Measurements from ENCODE around the gene PDLIM3. TPM values are rescaled to one million over a fixed set of nuclear protein-coding genes. Genes with fewer than 3 reads are reported as not detected.

The PDLIM3 gene
- total and polyA plus RNA-seq, 2 experiments from 2014 or later = 10.0 to 29.3 TPM

- 66% methylated on average over 4 of the region's 4 CpGs for WGBS (ENCODE audit: low lambda C conversion rate, missing lambda C conversion rate)
- no peak overlapping the region for H3K4me2 ChIP-seq
- no peak overlapping the region for H2AFZ ChIP-seq
- no peak overlapping the region for H3K4me3 ChIP-seq
- DNase-seq (ENCODE audit: low spot score) = no peak
- H4K20me1 ChIP-seq (ENCODE audit: insufficient read depth, poor library complexity, severe bottlenecking) = no peaks in the 10 kb centered on the region
- H3K36me3 ChIP-seq (replicated peaks; ENCODE audit: insufficient read depth, low read depth) = no peaks in the 10 kb centered on the region
- no peaks in the 10 kb centered on the region for H3K9me2 ChIP-seq (replicated peaks; ENCODE audit: insufficient read depth)
- TF ChIP-seq EZH2 (IDR thresholded peaks at IDR 0.05; ENCODE audit: borderline replicate concordance) (no peak), CTCF (IDR thresholded peaks at IDR 0.05; ENCODE audit: poor library complexity) (no peak), EZH2phosphoT487 (IDR thresholded peaks at IDR 0.05; ENCODE audit: low read depth, severe bottlenecking, unreplicated experiment) (no peak)
- no peaks in the 10 kb centered on the region for H3K9me3 ChIP-seq (ENCODE audit: low read depth)
- H3K4me1 ChIP-seq (ENCODE audit: insufficient read depth) = peaks cover 14% of the 10 kb centered on the region
- no peak overlapping the region for H3K27ac ChIP-seq
- H3K79me2 ChIP-seq = no peaks in the 10 kb centered on the region
- H3K27me3 ChIP-seq = peaks cover 5% of the 10 kb centered on the region
These were observed 68.2 kb downstream of the PDLIM3 start for GRCh38 chr4:185467101-185467500.

GRCh38 chr4:185465707-185466106 is 69.6 kb downstream of the PDLIM3 start:
- Histone ChIP-seq H3K4me3 (no peak overlapping the region), H3K9me2 (replicated peaks; ENCODE audit: insufficient read depth) (no peaks in the 10 kb centered on the region), H3K27ac (peak overlapping the region; percentile 9), H3K4me2 (no peak overlapping the region), H2AFZ (no peak overlapping the region), H3K36me3 (replicated peaks; ENCODE audit: insufficient read depth, low read depth) (no peaks in the 10 kb centered on the region), H3K4me1 (ENCODE audit: insufficient read depth) (peaks cover 14% of the 10 kb centered on the region), H4K20me1 (ENCODE audit: insufficient read depth, poor library complexity, severe bottlenecking) (no peaks in the 10 kb centered on the region), H3K27me3 (peaks cover 5% of the 10 kb centered on the region), H3K79me2 (no peaks in the 10 kb centered on the region), H3K9me3 (ENCODE audit: low read depth) (no peaks in the 10 kb centered on the region)
- TF ChIP-seq CTCF (IDR thresholded peaks at IDR 0.05; ENCODE audit: poor library complexity) = no peak
- no peak for TF ChIP-seq EZH2 (IDR thresholded peaks at IDR 0.05; ENCODE audit: borderline replicate concordance)
- no peak for TF ChIP-seq EZH2phosphoT487 (IDR thresholded peaks at IDR 0.05; ENCODE audit: low read depth, severe bottlenecking, unreplicated experiment)
- DNase-seq (ENCODE audit: low spot score) = no peak
- WGBS (ENCODE audit: low lambda C conversion rate, missing lambda C conversion rate) = 86% methylated on average over 3 of the region's 3 CpGs

- no peak overlapping the region for H2AFZ ChIP-seq
- no peak for DNase-seq (ENCODE audit: low spot score)
- H4K20me1 ChIP-seq (ENCODE audit: insufficient read depth, poor library complexity, severe bottlenecking) = no peaks in the 10 kb centered on the region
- H3K9me2 ChIP-seq (replicated peaks; ENCODE audit: insufficient read depth) = no peaks in the 10 kb centered on the region
- TF ChIP-seq CTCF (IDR thresholded peaks at IDR 0.05; ENCODE audit: poor library complexity) (no peak), EZH2 (IDR thresholded peaks at IDR 0.05; ENCODE audit: borderline replicate concordance) (no peak), EZH2phosphoT487 (IDR thresholded peaks at IDR 0.05; ENCODE audit: low read depth, severe bottlenecking, unreplicated experiment) (no peak)
- no peak overlapping the region for H3K4me3 ChIP-seq
- no peaks in the 10 kb centered on the region for H3K79me2 ChIP-seq
- peaks cover 14% of the 10 kb centered on the region for H3K4me1 ChIP-seq (ENCODE audit: insufficient read depth)
- H3K27ac ChIP-seq = peak overlapping the region; percentile 9
- H3K27me3 ChIP-seq = peaks cover 5% of the 10 kb centered on the region
- WGBS (ENCODE audit: low lambda C conversion rate, missing lambda C conversion rate) = 67% methylated on average over 1 of the region's 1 CpG
- no peaks in the 10 kb centered on the region for H3K36me3 ChIP-seq (replicated peaks; ENCODE audit: insufficient read depth, low read depth)
- no peak overlapping the region for H3K4me2 ChIP-seq
- no peaks in the 10 kb centered on the region for H3K9me3 ChIP-seq (ENCODE audit: low read depth)
These were observed 70.4 kb downstream of the PDLIM3 start for GRCh38 chr4:185464887-185465286.

- no peak overlapping the region for H3K4me2 ChIP-seq
- TF ChIP-seq CTCF (IDR thresholded peaks at IDR 0.05; ENCODE audit: poor library complexity) (no peak), EZH2 (IDR thresholded peaks at IDR 0.05; ENCODE audit: borderline replicate concordance) (no peak), EZH2phosphoT487 (IDR thresholded peaks at IDR 0.05; ENCODE audit: low read depth, severe bottlenecking, unreplicated experiment) (no peak)
- no peak overlapping the region for H3K27ac ChIP-seq
- H3K27me3 ChIP-seq = peaks cover 5% of the 10 kb centered on the region
- no peak overlapping the region for H2AFZ ChIP-seq
- 60% methylated on average over 6 of the region's 6 CpGs for WGBS (ENCODE audit: low lambda C conversion rate, missing lambda C conversion rate)
- no peaks in the 10 kb centered on the region for H3K9me2 ChIP-seq (replicated peaks; ENCODE audit: insufficient read depth)
- no peaks in the 10 kb centered on the region for H3K79me2 ChIP-seq
- H3K4me1 ChIP-seq (ENCODE audit: insufficient read depth) = peaks cover 14% of the 10 kb centered on the region
- no peaks in the 10 kb centered on the region for H3K36me3 ChIP-seq (replicated peaks; ENCODE audit: insufficient read depth, low read depth)
- no peak overlapping the region for H3K4me3 ChIP-seq
- no peak for DNase-seq (ENCODE audit: low spot score)
- no peaks in the 10 kb centered on the region for H4K20me1 ChIP-seq (ENCODE audit: insufficient read depth, poor library complexity, severe bottlenecking)
- H3K9me3 ChIP-seq (ENCODE audit: low read depth) = no peaks in the 10 kb centered on the region
These were observed 71.1 kb downstream of the PDLIM3 start for GRCh38 chr4:185464183-185464582.

Data from hepatocyte (in vitro differentiated cells).